Stimulated activated CD8-positive, alpha-beta memory T cell treated with anti-CD3 and anti-CD28 coated beads, Interleukin-15, amount 100 ng/mL, for 1 hour (primary cell): ENCODE data around the gene ITGA8.
"Not testable (repeated sequence)": the region's sequence is repeated elsewhere in the genome, so short reads cannot be mapped to it uniquely, and the experiment has no call there.

Source experiments
- DNase-seq: peaks from one replicate; pipeline ENCODE4 v3.0.0-alpha.2; 2020; ENCODE audit warnings: low read depth

ITGA8 gene

GRCh38 chr10:15681076-15681475, 38.6 kb downstream of the ITGA8 start:
- DNase-seq, result no peak

DNA sequence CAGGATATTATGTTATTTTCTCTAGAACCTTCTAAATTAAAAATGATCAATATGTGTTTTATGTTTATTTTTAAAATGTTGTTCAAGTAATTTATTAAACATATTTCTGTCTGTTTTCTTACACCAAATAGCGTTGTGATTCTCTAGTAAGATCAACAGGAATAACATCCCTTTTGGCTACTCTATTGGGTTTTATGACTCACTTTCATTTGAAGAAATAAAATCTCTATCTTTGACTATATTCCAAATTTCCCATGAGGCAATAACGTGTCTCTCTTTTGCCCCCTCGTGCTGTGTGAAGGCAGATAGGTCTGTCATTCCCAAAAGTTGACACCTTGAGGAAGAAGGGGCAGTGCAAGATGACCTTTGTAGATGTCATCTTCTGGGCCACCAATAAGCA, 40.9 kb downstream of the ITGA8 start:
- DNase-seq, result no peak

DNA sequence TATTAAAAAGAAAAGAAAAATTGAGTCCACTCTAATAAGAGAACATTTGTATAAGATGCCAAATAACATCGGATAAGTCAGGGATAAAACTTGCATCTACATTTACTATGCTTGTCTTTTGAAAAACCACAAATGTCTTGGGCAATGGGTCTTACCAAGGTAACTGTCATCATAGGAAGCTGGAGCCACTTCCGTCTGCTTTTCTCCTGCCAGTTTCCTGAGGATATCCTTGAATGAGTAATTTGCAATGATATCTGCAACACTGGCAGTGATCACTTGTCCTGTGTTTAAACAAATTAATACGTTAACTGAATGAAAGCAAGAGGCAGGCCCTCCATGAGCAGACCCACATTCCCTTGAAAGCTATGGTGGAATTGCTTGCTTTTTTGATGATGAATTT, 47.3 kb downstream of the ITGA8 start:
- DNase-seq, result no peak

GRCh38 chr10:15670880-15671279, 48.8 kb downstream of the ITGA8 start:
- DNase-seq, result no peak

GRCh38 chr10:15661574-15661973, 58.1 kb downstream of the ITGA8 start:
- no peak for DNase-seq

- DNase-seq, result no peak
These were observed 58.7 kb downstream of the ITGA8 start for GRCh38 chr10:15660990-15661389.

- DNase-seq, result no peak
These were observed 61.5 kb downstream of the ITGA8 start for GRCh38 chr10:15658069-15658702.

DNA sequence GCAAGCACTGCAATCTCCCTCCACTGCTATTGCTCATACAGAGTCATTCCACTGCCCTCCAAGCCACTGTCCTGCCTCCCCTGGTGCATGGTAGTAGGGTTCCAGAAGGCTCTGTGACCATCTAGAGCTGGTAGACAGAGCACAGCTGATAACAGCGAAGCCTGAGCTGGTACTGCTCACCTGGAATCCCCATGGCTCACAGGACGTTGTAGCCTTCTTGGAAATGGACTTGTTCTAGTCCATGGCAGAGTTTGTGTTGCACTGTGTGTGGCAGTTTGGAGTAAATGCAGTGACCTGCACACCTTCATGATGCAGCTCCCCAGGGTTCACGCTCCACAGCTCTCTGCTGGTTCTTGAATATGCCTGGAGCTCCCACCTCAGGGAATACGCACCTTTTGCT, 67.0 kb downstream of the ITGA8 start:
- no peak for DNase-seq

DNA sequence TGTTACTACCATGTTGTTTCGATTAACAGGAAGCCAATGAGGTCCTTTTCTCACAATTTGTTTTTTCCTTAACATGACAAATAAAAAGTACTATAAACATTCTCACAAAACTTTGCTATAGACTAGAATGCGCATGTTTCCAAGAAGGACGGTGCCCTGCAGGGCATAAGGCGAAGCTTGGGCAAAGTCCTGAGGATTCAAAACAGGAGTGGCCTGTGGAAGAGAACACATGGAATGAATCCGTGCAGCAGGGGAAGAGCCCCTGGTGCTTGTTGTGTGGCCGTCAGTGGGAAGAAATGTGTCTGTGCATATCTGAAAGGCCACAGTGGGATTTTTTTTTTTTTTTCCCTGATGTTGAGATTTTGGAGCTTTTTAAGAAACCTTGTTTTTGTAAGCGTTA, 67.6 kb downstream of the ITGA8 start:
- no peak for DNase-seq

GRCh38 chr10:15651175-15651574, 68.5 kb downstream of the ITGA8 start:
- DNase-seq, result no peak

DNA sequence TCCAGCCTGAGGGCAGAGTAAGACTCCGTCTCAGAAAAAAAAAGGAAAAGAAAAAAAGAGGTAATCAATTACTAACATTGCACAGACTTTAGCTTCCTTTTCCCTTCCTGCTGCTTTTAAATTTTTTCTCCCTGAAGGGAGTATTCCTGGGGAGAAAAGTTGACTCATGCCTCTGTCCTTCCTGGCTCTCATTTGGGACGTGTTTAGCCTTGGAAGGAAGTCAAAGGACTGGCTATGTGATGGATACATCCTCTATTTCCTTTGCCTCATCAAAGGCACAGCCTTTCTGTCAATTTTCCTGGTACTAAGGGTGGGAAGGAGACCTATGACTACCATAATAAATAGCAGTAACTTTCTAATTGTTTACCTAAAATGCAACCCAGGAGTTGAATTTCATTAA, 77.6 kb downstream of the ITGA8 start:
- DNase-seq, result no peak

- DNase-seq, result no peak
These were observed 79.1 kb downstream of the ITGA8 start for GRCh38 chr10:15640536-15641085.

- no peak for DNase-seq
These were observed 83.3 kb downstream of the ITGA8 start for GRCh38 chr10:15636446-15636845.

DNA sequence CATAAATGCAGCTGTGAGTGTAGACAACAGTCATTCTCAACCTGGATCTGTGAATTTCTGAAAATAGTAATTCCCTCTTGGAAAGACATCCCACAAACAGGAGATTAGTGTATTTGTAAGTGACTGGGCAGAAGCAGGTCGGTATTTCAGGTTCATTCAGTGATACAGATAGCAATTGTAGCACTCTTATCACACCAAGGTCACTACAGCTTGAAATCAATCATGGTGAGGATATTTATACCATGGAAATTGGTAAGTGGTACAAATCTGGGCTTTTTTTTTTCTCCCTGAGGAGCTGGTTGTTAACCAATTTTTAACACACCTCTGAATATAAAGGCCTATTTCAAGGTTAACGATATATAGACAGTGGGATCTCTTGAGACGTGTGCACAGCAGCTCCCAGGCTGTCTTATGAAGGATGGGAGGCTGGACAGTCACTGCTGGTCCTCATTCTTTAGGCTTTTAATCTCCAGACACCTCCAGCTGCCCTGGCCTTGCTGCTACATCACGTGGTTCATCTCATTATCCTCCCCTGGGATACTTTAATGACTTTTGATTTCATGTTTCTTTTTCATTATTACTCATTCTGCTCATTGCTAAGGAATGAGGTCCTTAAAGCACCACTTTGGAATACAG, 87.1 kb downstream of the ITGA8 start:
- DNase-seq, result no peak

- not testable (repeated sequence) for DNase-seq
These were observed 88.5 kb downstream of the ITGA8 start for GRCh38 chr10:15631205-15631604.

- no peak for DNase-seq
These were observed 89.4 kb downstream of the ITGA8 start for GRCh38 chr10:15630353-15630752.

DNA sequence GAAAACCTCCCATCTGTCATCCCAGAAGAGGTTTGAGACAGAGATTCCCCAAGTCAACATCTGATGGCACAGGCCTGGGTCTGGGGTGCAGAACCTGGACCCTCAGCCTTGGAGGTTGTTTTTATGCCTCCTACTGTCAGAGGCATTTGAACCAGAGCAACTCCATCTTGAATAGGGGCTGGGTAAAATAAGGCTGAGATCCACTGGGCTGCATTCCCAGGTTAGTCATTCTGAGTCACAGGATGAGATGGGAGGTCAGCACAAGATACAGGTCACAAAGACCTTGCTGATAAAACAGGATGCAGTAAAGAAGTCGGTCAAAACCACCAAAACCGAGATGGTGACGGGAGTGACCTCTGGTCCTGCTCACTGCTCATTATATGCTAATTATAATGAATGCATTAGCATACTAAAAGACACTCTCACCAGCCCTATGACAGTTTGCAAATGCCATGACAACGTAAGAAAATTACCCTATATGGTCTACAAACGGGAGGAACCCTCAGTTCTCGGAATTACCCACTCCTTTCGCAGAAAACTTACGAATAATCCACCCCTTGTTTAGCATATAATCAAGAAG, 92.0 kb downstream of the ITGA8 start:
- DNase-seq, result no peak

- no peak for DNase-seq
These were observed 92.8 kb downstream of the ITGA8 start for GRCh38 chr10:15626937-15627336.

DNA sequence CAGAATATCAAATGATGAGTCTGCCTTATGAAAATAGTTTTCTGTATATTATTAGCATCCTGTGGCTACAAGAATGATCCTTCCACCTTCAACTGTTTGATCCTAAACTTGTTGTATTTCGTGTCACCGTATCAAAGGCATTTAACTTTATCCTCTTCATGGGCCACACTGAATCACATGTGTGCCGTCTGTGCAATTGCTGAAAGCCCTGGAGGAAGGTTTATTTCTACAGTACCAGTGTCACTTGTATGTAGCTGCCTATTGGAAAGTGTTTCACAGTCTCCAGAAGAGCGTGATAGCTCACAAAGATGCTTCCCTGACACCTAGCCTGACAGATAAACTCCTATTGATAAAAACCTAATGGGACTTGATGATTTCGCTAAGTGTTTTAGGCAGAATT, 94.5 kb downstream of the ITGA8 start:
- DNase-seq, result no peak

- DNase-seq, result no peak
These were observed 95.1 kb downstream of the ITGA8 start for GRCh38 chr10:15624401-15625196.

DNA sequence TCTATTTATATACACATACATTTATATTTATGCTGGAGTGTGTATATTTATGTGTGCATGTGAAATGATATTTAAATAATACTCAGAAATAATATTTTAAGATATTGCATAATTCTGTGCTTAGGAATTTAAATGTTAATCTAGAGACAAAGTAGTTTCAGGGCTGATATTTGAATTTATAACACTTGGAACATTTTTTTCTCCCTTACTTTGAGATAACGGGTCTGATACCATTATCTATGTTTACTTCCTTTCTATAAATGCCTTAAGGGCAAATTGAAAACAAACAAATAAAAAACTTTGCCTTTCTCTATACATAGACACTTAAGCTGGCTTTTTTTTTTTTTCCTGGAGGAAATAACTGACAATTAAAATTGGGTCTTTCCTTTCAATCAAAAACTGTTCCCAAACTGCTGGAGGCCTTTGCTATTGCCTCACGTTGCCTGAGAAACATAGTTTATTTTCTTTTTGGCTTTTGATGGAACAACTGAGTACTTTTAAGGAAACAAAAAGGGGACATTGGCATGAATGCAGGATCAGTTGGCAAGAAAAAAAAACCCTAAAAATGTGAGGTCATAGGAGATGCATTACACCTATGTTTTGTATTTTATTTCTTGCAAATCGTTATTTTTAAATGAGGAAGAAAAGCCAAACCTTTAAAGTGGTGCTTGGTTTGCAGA, 98.7 kb downstream of the ITGA8 start:
- DNase-seq, result no peak

DNA sequence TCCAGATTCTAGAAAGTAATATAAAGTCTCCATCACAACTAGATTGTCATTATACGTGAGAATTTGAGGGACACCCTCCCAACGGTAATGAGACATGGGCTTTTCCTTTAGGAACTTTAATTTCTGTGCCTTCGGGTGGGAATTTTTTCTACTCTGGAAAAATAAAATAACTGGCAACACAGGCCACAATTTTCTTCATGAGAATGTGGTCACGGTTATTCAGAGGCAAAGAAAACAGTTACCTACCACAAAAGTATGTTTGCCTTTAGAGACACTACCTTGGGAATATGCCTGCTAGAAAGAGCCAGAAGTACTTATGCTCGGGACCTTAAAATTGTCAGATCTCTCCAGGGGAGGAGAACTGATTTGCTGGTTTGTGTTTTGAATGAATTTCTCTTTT, 99.4 kb downstream of the ITGA8 start:
- DNase-seq, result no peak
